Stimulated activated CD4-positive, alpha-beta T cell treated with anti-CD3 and anti-CD28 coated beads, Interleukin-1b, Interleukin-23, amount 100 ng/mL, for 4 hours (primary cell): ENCODE results near the gene RARB.

Experiments
- DNase-seq, 2 donors: peaks; one replicate each; pipeline ENCODE4 v3.0.0-alpha.2; 2020; ENCODE audit warnings: low read depth in 2 of 2

The RARB gene

GRCh38 chr3:25552251-25552650 lies 124.2 kb downstream of the RARB start:
- no peak for DNase-seq

- no peak for DNase-seq
Observed at GRCh38 chr3:25554376-25554775, 126.3 kb downstream of the RARB start.

GRCh38 chr3:25555695-25556437 lies 127.8 kb downstream of the RARB start:
- no peak for DNase-seq

- no peak for DNase-seq
Observed at GRCh38 chr3:25556447-25556846, 128.4 kb downstream of the RARB start.

GRCh38 chr3:25557694-25558093 lies 129.6 kb downstream of the RARB start:
- DNase-seq = no peak

- DNase-seq = no peak
Observed at GRCh38 chr3:25558121-25558520, 130.1 kb downstream of the RARB start.

GRCh38 chr3:25558796-25559195 lies 130.7 kb downstream of the RARB start:
- DNase-seq = no peak

- DNase-seq = no peak
Observed at GRCh38 chr3:25563601-25564000, 135.5 kb downstream of the RARB start.

- no peak for DNase-seq
Observed at GRCh38 chr3:25564075-25564474, 136.0 kb downstream of the RARB start.

GRCh38 chr3:25565807-25566206 lies 137.7 kb downstream of the RARB start:
- DNase-seq = no peak

- DNase-seq = no peak
Observed at GRCh38 chr3:25566358-25566920, 138.4 kb downstream of the RARB start.

- DNase-seq = no peak
Observed at GRCh38 chr3:25567388-25567787, 139.3 kb downstream of the RARB start.

- no peak for DNase-seq
Observed at GRCh38 chr3:25567806-25568524, 139.9 kb downstream of the RARB start.

GRCh38 chr3:25568525-25569078 lies 140.5 kb downstream of the RARB start:
- no peak for DNase-seq

GRCh38 chr3:25571285-25571684 lies 143.2 kb downstream of the RARB start:
- no peak for DNase-seq

GRCh38 chr3:25572336-25572735 lies 144.3 kb downstream of the RARB start:
- no peak for DNase-seq

- no peak for DNase-seq
Observed at GRCh38 chr3:25572919-25573385, 144.9 kb downstream of the RARB start.

- DNase-seq = no peak
Observed at GRCh38 chr3:25573386-25574171, 145.5 kb downstream of the RARB start.

GRCh38 chr3:25574172-25574765 lies 146.2 kb downstream of the RARB start:
- DNase-seq = no peak

GRCh38 chr3:25575001-25575400 lies 146.9 kb downstream of the RARB start:
- no peak for DNase-seq

- DNase-seq = no peak
Observed at GRCh38 chr3:25576146-25576545, 148.1 kb downstream of the RARB start.
